GM12878 (cell line): ENCODE data around the gene TRMO. TPM values are rescaled to one million over a fixed set of nuclear protein-coding genes. Genes with fewer than 3 reads are reported as not detected.

ENCODE experiments used
- ATAC-seq: fragments of 200-7000 bp; cut with Tn5 transposase; 3 replicates; pipeline ENCODE4 v1.9.1; 2020; ENCODE audit warnings: mild to moderate bottlenecking, moderate library complexity
- BruUV-seq: library from RNA; stranded (reverse); fragments of 400-500 nt; replicated peaks from 2 replicates; lab custom pipeline; 2021; lab: Mats Ljungman, UMichigan
- CTCF ChIA-PET: fragments of 300-600 bp; sonication (Branson Sonifier 250); formaldehyde crosslinking; extraction: SDS; loops from one replicate; lab custom pipeline; 2021; ENCODE audit warnings: inconsistent platforms; lab: Yijun Ruan, JAX
- POLR2A ChIA-PET: fragments of 350-600 bp; formaldehyde crosslinking; extraction: SDS; loops from one replicate; lab custom pipeline; 2021; ENCODE audit warnings: inconsistent platforms; lab: Charles Lee
- RAD21 ChIA-PET: fragments of 300-600 bp; sonication (Branson Sonifier 250); formaldehyde crosslinking; loops from one replicate; lab custom pipeline; 2023; ENCODE audit warnings: antibody characterized with exemption; ENCODE audit not compliant: unreplicated experiment; lab: Charles Lee
- SMC1A ChIA-PET: fragments of 300-600 bp; sonication (Branson Sonifier 250); formaldehyde crosslinking; loops from one replicate; lab custom pipeline; 2023; ENCODE audit not compliant: unreplicated experiment, uncharacterized antibody; lab: Charles Lee
- DNase-seq: peaks from one replicate; pipeline ENCODE4 v3.0.0-alpha.2; 2011; ENCODE audit warnings: low read depth, low spot score
- FAIRE-seq: peaks from 3 replicates; lab custom pipeline; 2011; peaks lifted over from hg19 to GRCh38; lab: Jason Lieb, UNC
- H2AFZ ChIP-seq: 2 replicates; pipeline ENCODE4 v1.6.0; 2011; ENCODE audit warnings: low read depth, low read length, control low read depth; ENCODE audit not compliant: control insufficient read depth
- H3K27ac ChIP-seq: 2 replicates; pipeline ENCODE4 v1.5.1; 2011; ENCODE audit warnings: control low read depth; ENCODE audit not compliant: control insufficient read depth, insufficient read depth
- H3K27me3 ChIP-seq, 2 experiments: replicated peaks in 1 of 2; 2 replicates each; pipeline versions ENCODE4 v1.6.0 to v1.6.1; 2011; ENCODE audit warnings: low read length in 1 of 2; ENCODE audit not compliant: control insufficient read depth in 2 of 2, insufficient read depth in 2 of 2
- H3K36me3 ChIP-seq, 2 experiments: 2 replicates each; pipeline ENCODE4 v1.5.1; 2011; ENCODE audit warnings: low read length in 1 of 2; ENCODE audit not compliant: control insufficient read depth in 2 of 2, insufficient read depth in 2 of 2
- H3K4me1 ChIP-seq: 2 replicates; pipeline ENCODE4 v1.6.1; 2011; ENCODE audit warnings: mild to moderate bottlenecking, low read length, moderate library complexity, mixed read lengths; ENCODE audit not compliant: control insufficient read depth, insufficient read depth
- H3K4me2 ChIP-seq: 2 replicates; pipeline ENCODE4 v1.6.0; 2011; ENCODE audit warnings: control low read depth; ENCODE audit not compliant: control insufficient read depth, insufficient read depth
- H3K4me3 ChIP-seq: fragments of 200-600 bp; sonication (generic); 2 replicates; pipeline ENCODE4 v1.5.1; 2016
- H3K79me2 ChIP-seq: 2 replicates; pipeline ENCODE4 v1.6.0; 2011; ENCODE audit warnings: low read length; ENCODE audit not compliant: control insufficient read depth, insufficient read depth
- H3K9ac ChIP-seq: 2 replicates; pipeline ENCODE4 v1.8.0; 2011; ENCODE audit warnings: low read length, control low read depth, mixed read lengths; ENCODE audit not compliant: control insufficient read depth, insufficient read depth
- H3K9me3 ChIP-seq: replicated peaks from 3 replicates; pipeline ENCODE4 v1.5.1; 2011; ENCODE audit warnings: mild to moderate bottlenecking, low read length; ENCODE audit not compliant: control insufficient read depth, insufficient read depth
- H4K20me1 ChIP-seq: 2 replicates; pipeline ENCODE4 v1.6.0; 2011; ENCODE audit not compliant: control insufficient read depth, insufficient read depth
- DPF2 ChIP-seq: fragments of 450-650 bp; IDR thresholded peaks from 2 replicates; pipeline ENCODE4 v1.6.1; 2017; ENCODE audit warnings: mild to moderate bottlenecking
- IRF3 ChIP-seq: fragments of 450-650 bp; IDR thresholded peaks from 2 replicates; pipeline ENCODE4 v1.6.1; 2014; ENCODE audit warnings: mild to moderate bottlenecking
- KAT2A ChIP-seq: conservative IDR thresholded peaks from 2 replicates; pipeline ENCODE4 v1.6.1; 2011; ENCODE audit warnings: low read depth, low read length; ENCODE audit not compliant: control insufficient read depth
- PAX8 ChIP-seq: fragments of 450-650 bp; IDR thresholded peaks from 2 replicates; pipeline ENCODE4 v1.6.1; 2017; ENCODE audit warnings: mild to moderate bottlenecking, moderate library complexity
- ZNF687 ChIP-seq: fragments of 450-650 bp; IDR thresholded peaks from 2 replicates; pipeline ENCODE4 v1.6.1; 2017; ENCODE audit warnings: mild to moderate bottlenecking, moderate library complexity
- WGBS: methylation state at CpG from one replicate; pipeline ENCODE4 v1.1.6; 2016; ENCODE audit warnings: low lambda C conversion rate; ENCODE audit not compliant: insufficient replicate concordance, insufficient coverage; ENCODE audit errors: missing lambda C conversion rate; 5-methylcytosine and 5-hydroxymethylcytosine counted together
- in situ Hi-C: fragments of 300-500 bp; cut with MboI; formaldehyde crosslinking; loops from 9 replicates; pipeline ENCODE4 v1.14.3; 2018; ENCODE audit warnings: mixed read lengths
- intact Hi-C: fragments of 100-400 bp; cut with micrococcal nuclease; formaldehyde crosslinking; loops from one replicate; pipeline ENCODE4 v1.14.2; 2022; ENCODE audit not compliant: unreplicated experiment
- polyA plus RNA-seq, 11 experiments: library from polyadenylated mRNA; depleted of rRNA in 4 of 11; unstranded in 6 of 11; stranded (reverse) in 5 of 11; fragments of >200 nt; fragmentation: Nextera tagmentation in 4 of 11; fragmentation: Illumina TruSeq in 1 of 11; extraction: Ambion mirVana in 4 of 11; extraction: Trizol in 1 of 11; gene quantifications; 1 replicate in 1 of 11; 2 replicates in 10 of 11; pipeline versions ENCODE4 v1.2.1 to v1.2.3, GENCODE V29; 2011 to 2016; ENCODE audit warnings: inconsistent platforms in 2 of 11, missing spikeins in 2 of 11, low read depth in 1 of 11
- total RNA-seq, 4 experiments: library from RNA; depleted of rRNA in 3 of 4; stranded (reverse); fragments of >200 nt in 3 of 4; fragmentation: Illumina TruSeq in 1 of 4; extraction: Trizol in 1 of 4; gene quantifications; 2 replicates each; pipeline versions ENCODE4 v1.2.1 to v1.2.3, GENCODE V29; 2013 to 2021
- TF ChIP-seq, protein P1 (sequence below): fragments of 150-350 bp; IDR thresholded peaks from 2 replicates; pipeline ENCODE4 v1.6.1; 2014; ENCODE audit warnings: mild to moderate bottlenecking, low read depth, low read length
- TF ChIP-seq, protein P2 (sequence below): fragments of 450-650 bp; IDR thresholded peaks from 2 replicates; pipeline ENCODE4 v1.6.1; 2017; ENCODE audit warnings: mild to moderate bottlenecking, moderate library complexity

Gene TRMO
- total and polyA plus RNA-seq, 10 of the 15 experiments (the other 5 are each of a cell fraction or from before 2014, with no cell fraction given) = 5.8 to 23.6 (median 15.3) TPM

- intact Hi-C loops = no loop called here
- Histone ChIP-seq H3K27ac (no peak overlapping the region), H3K79me2 (no peaks in the 10 kb centered on the region), H3K4me3 (no peak overlapping the region), H3K36me3 (no peaks in the 10 kb centered on the region), H3K27me3 (no peaks in the 10 kb centered on the region; a peak in 1 of 4 replicates), H3K9ac (no peak overlapping the region), H4K20me1 (no peaks in the 10 kb centered on the region), H3K4me1 (no peaks in the 10 kb centered on the region), H3K9me3 (no peaks in the 10 kb centered on the region), H3K4me2 (no peak overlapping the region), H2AFZ (no peak overlapping the region)
- 76% methylated on average over 4 of the region's 4 CpGs for WGBS
- ChIA-PET RAD21 (no interaction called here), POLR2A (no interaction called here), CTCF (interaction anchor here (1.4 to 3.2 kb wide), 2 partner anchors 10 to 114 kb away, joined by 4 to 16 read pairs; no protein-coding TSS in a partner anchor), SMC1A (no interaction called here)
- DNase-seq (no peak), ATAC-seq (no peak), FAIRE-seq (no peak)
- BruUV-seq = no TSS peak
- in situ Hi-C loops = no loop called here
- no peak for TF ChIP-seq IRF3
- no peak for TF ChIP-seq KAT2A
- no peak for TF ChIP-seq DPF2
- TF ChIP-seq PAX8 = no peak
- TF ChIP-seq, protein P1, sequence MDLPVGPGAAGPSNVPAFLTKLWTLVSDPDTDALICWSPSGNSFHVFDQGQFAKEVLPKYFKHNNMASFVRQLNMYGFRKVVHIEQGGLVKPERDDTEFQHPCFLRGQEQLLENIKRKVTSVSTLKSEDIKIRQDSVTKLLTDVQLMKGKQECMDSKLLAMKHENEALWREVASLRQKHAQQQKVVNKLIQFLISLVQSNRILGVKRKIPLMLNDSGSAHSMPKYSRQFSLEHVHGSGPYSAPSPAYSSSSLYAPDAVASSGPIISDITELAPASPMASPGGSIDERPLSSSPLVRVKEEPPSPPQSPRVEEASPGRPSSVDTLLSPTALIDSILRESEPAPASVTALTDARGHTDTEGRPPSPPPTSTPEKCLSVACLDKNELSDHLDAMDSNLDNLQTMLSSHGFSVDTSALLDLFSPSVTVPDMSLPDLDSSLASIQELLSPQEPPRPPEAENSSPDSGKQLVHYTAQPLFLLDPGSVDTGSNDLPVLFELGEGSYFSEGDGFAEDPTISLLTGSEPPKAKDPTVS = no peak
- TF ChIP-seq, protein P2, sequence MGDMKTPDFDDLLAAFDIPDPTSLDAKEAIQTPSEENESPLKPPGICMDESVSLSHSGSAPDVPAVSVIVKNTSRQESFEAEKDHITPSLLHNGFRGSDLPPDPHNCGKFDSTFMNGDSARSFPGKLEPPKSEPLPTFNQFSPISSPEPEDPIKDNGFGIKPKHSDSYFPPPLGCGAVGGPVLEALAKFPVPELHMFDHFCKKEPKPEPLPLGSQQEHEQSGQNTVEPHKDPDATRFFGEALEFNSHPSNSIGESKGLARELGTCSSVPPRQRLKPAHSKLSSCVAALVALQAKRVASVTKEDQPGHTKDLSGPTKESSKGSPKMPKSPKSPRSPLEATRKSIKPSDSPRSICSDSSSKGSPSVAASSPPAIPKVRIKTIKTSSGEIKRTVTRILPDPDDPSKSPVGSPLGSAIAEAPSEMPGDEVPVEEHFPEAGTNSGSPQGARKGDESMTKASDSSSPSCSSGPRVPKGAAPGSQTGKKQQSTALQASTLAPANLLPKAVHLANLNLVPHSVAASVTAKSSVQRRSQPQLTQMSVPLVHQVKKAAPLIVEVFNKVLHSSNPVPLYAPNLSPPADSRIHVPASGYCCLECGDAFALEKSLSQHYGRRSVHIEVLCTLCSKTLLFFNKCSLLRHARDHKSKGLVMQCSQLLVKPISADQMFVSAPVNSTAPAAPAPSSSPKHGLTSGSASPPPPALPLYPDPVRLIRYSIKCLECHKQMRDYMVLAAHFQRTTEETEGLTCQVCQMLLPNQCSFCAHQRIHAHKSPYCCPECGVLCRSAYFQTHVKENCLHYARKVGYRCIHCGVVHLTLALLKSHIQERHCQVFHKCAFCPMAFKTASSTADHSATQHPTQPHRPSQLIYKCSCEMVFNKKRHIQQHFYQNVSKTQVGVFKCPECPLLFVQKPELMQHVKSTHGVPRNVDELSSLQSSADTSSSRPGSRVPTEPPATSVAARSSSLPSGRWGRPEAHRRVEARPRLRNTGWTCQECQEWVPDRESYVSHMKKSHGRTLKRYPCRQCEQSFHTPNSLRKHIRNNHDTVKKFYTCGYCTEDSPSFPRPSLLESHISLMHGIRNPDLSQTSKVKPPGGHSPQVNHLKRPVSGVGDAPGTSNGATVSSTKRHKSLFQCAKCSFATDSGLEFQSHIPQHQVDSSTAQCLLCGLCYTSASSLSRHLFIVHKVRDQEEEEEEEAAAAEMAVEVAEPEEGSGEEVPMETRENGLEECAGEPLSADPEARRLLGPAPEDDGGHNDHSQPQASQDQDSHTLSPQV = no peak
- TF ChIP-seq ZNF687 = no peak
These were observed 42.0 kb downstream of the TRMO start for GRCh38 chr9:97880336-97880735.
